ENCODE results near the gene NRCAM.

DNA sequence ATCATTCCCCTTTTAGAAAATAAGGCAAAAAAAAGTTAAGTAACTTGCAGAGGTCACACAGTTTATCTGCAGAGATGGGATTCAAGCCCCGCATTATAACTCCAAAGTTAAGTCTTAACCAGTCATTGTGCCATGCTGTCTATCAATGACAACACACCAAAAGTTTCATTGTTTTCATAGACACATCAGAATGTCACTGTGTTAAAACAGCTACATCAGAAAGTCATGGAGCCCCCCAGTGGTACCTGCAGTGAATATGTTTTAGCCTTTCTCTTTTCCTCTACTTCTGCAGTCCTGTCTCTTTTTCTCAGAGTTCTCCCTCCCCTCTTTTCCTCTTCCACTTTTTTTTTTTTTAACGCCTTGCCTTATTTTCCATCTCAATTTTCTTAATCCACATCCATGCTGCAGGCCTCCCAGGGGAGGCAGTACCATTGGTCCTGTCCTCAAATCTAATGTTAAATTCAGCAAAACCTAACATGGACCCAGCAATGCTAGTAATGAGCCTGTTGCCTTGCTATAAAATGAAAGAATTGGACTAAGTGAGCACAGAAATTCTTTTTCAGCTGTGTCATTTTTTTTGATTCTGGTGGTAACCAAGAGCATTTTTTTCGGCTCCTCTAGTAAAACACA is 3.8 kb upstream of the NRCAM start:
- no peak for TF ChIP-seq POLR2A (IDR thresholded peaks at IDR 0.05)
- TF ChIP-seq, protein P1, sequence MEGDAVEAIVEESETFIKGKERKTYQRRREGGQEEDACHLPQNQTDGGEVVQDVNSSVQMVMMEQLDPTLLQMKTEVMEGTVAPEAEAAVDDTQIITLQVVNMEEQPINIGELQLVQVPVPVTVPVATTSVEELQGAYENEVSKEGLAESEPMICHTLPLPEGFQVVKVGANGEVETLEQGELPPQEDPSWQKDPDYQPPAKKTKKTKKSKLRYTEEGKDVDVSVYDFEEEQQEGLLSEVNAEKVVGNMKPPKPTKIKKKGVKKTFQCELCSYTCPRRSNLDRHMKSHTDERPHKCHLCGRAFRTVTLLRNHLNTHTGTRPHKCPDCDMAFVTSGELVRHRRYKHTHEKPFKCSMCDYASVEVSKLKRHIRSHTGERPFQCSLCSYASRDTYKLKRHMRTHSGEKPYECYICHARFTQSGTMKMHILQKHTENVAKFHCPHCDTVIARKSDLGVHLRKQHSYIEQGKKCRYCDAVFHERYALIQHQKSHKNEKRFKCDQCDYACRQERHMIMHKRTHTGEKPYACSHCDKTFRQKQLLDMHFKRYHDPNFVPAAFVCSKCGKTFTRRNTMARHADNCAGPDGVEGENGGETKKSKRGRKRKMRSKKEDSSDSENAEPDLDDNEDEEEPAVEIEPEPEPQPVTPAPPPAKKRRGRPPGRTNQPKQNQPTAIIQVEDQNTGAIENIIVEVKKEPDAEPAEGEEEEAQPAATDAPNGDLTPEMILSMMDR (IDR thresholded peaks at IDR 0.05), result peak in 4 of 6 experiments; percentile 27 to 33 (median 31)
